PC-9 (cell line): Measurements from ENCODE around the gene MAN2A2.

ENCODE experiments used
- EZH2 ChIP-seq: fragments of 200-600 bp; sonication (generic); IDR thresholded peaks from 2 replicates; pipeline ENCODE4 v1.8.0; 2017; ENCODE audit warnings: antibody characterized with exemption, low read depth
- TF ChIP-seq, protein P1 (sequence below): fragments of 200-600 bp; sonication (generic); conservative IDR thresholded peaks from 2 replicates; pipeline ENCODE4 v1.6.1; 2017; ENCODE audit warnings: mixed run types, antibody characterized with exemption, mild to moderate bottlenecking, moderate library complexity

DNA sequence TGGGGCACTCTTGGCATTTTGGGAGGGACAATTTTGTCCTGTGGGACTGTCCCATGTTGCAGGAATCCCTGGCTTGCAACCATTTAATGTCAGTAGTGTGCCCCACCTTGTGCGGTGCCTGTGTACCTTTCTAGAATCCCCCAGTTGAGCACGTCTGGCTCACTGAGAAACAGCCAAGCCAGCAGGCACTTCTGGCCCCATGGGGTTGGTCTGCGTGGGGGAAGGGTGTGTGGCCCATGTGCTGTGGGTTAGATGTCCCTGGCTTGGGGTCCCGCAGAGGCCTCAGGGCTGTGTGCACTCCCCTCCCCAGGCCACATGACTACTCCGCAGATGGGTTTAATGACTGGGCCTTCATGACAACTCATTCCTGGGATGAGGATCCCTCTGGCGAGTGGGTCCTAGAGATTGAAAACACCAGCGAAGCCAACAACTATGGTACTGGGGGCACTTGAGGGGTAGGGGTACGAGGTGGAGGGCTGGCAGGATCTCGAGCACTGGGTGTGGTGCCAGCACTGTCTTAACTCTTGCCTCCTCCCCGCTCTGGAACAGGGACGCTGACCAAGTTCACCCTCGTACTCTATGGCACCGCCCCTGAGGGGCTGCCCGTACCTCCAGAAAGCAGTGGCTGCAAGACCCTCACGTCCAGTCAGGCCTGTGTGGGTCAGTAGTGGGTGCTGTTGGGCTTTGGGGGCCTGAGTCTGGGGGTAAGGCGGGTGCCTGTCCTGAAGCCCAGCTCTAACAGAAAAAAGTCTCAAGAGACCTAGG is 22.5 kb upstream of the MAN2A2 start:
- TF ChIP-seq EZH2, result no peak
- TF ChIP-seq, protein P1, sequence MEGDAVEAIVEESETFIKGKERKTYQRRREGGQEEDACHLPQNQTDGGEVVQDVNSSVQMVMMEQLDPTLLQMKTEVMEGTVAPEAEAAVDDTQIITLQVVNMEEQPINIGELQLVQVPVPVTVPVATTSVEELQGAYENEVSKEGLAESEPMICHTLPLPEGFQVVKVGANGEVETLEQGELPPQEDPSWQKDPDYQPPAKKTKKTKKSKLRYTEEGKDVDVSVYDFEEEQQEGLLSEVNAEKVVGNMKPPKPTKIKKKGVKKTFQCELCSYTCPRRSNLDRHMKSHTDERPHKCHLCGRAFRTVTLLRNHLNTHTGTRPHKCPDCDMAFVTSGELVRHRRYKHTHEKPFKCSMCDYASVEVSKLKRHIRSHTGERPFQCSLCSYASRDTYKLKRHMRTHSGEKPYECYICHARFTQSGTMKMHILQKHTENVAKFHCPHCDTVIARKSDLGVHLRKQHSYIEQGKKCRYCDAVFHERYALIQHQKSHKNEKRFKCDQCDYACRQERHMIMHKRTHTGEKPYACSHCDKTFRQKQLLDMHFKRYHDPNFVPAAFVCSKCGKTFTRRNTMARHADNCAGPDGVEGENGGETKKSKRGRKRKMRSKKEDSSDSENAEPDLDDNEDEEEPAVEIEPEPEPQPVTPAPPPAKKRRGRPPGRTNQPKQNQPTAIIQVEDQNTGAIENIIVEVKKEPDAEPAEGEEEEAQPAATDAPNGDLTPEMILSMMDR, result no peak
